NT2/D1 (cell line): Measurements from ENCODE around the gene SLC38A11.

ENCODE experiments used
- SUZ12 ChIP-seq: IDR thresholded peaks from 2 replicates; pipeline ENCODE4 v1.6.1; 2011; ENCODE audit not compliant: insufficient read length, insufficient read depth; ENCODE audit errors: extremely low read depth
- YY1 ChIP-seq: IDR thresholded peaks from 2 replicates; pipeline ENCODE4 v1.6.1; 2011; ENCODE audit not compliant: insufficient read length, insufficient read depth
- ZNF274 ChIP-seq: IDR thresholded peaks from 2 replicates; pipeline ENCODE4 v1.6.1; 2011; ENCODE audit warnings: mild to moderate bottlenecking, low read depth, low read length

DNA sequence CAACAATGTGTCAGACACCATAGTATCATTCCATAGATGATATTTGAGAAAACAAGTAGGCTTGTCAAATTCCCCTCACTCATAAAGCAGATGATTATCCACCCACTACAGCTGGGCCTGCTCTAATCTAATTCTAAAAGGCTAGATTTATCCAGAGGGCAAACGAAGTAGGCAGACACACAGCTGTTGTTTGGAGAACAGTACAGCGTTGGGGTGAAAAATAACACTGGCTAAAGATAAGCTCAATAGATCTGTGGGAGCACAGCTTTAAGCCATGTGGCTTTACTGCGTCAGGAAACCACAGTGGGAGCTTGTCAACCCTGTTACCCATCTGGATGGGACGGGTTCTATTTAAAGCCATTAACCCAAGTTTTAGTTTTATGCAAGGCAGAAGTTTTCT lies 64.8 kb downstream of the SLC38A11 start:
- no peak for TF ChIP-seq SUZ12
- TF ChIP-seq YY1 = no peak
- TF ChIP-seq ZNF274 = no peak
